GM18499 (cell line): Measurements from ENCODE around the gene RRAGB.
A peak's percentile ranks its signal among the peaks of the same experiment; 100 is the strongest.
"Not testable (repeated sequence)": the region's sequence is repeated elsewhere in the genome, so short reads cannot be mapped to it uniquely, and the experiment has no call there.

ENCODE experiments used
- ATAC-seq: cut with Tn5 transposase; IDR thresholded peaks from one replicate; pipeline ENCODE4 v1.9.1; 2021; ENCODE audit warnings: moderate number of reproducible peaks; ENCODE audit not compliant: insufficient read depth, unreplicated experiment

RRAGB gene

GRCh38 chrX:55759478-55759877, 41.9 kb downstream of the RRAGB start:
- no peak for ATAC-seq

DNA sequence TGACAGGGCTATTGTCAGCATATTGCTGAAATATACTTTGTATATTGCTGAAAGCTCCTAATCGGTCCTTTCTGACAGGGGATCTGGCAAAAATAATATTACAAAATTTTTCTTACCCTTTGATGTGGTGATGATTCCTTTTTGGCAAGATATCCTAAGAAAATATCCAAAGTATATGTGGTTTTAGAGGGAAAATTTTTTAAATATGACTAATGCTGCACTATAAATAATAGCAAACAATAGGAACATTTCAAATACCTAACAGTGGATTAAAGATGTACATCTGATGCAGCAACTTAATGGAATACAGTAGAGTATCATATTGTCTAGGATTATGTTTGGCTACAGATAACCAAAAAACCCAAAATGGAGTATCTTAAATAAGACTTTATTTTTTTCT, 49.6 kb downstream of the RRAGB start:
- no peak for ATAC-seq

GRCh38 chrX:55774419-55774818, 56.9 kb downstream of the RRAGB start:
- ATAC-seq: not testable (repeated sequence)

DNA sequence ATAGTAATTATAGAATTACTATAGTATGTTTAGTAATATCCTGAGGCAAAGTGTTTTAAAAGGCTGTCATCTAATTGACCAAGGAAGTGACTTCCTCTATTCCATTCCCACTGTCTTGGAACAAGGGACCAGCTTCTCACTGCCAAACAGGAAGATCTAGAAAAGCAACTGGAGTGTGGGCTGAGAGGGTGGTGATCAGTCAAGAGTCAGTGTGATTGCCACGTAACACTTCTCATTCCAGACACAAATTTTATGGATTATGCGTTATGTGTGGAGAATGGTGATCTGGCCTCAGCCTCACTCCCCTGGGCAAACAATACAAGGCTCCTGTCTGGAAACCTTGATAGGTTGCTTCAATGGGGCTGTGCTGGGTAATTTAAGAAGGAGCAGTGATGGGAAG, 60.0 kb downstream of the RRAGB start:
- no peak for ATAC-seq

DNA sequence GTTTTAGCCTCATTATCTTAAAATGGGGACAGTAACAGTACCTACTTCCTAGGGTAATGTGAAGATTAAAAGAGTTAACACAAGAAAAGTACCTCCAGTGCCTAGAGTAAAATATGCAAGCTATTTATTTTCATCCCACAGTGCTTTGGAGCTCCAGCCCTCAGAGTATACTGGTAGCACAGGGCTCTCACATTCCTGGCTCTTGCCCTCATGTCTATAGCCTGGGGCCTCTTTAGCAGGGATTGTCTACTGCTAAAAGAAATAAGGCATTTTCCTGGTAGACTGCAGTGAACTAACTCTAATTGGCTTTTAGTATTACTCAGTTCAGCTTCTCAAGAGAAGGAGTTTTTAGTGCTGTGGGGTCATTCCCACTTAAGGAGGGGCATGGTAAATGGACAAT, 60.8 kb downstream of the RRAGB start:
- ATAC-seq: no peak

DNA sequence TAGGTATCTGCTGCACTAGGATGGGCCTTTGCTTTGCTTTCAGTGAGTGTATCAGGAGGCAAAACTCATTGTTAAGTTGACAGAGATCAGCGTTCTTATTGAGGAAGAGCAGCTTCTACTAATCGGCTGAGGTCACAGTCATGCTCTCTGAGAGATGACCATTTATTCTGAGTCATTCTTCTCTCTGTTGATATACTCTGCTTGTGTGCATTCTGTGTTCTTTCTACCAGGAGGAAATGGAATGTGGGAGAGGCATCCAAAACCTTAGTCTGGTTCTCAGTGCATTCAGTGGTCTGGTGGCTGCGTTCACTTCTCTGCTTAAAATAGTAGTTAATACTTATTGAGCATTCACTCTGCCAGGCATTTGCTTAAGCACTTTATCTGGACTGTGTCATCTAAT, 66.2 kb downstream of the RRAGB start:
- no peak for ATAC-seq

GRCh38 chrX:55787063-55787462, 69.5 kb downstream of the RRAGB start:
- no peak for ATAC-seq

- no peak for ATAC-seq
Observed at GRCh38 chrX:55787727-55788126, 70.2 kb downstream of the RRAGB start.

- ATAC-seq: peak; percentile 90
Observed at GRCh38 chrX:55794405-55794804, 76.9 kb downstream of the RRAGB start.

- no peak for ATAC-seq
Observed at GRCh38 chrX:55796496-55796895, 78.9 kb downstream of the RRAGB start.

DNA sequence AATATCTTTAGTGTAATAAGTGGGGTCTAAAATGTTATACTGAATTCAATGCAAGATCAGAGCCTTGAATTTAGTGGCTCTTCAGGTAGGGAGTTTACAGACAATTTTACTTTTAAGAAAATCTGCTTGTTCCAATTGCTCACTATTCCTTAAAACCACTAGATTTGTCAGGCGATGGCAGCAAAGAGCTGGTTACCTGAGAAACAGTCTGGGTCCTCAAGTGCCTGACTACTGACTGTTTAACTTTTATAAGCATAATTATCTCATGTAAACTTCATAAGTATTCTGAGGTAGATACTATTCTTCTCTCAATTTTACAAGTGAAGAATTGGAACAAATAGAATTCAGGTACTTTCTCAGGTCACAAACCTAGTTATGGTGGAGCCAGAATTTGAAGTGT, 84.3 kb downstream of the RRAGB start:
- ATAC-seq: no peak
